Smooth muscle cell (in vitro differentiated cells): ENCODE results near the gene PSRC1. TPM values are rescaled to one million over a fixed set of nuclear protein-coding genes. Genes with fewer than 3 reads are reported as not detected.

Experiments
- DNase-seq: peaks from one replicate; lab custom pipeline; 2025; ENCODE audit not compliant: unreplicated experiment; lab: John Stamatoyannopoulos, UW
- H2AFZ ChIP-seq: fragments of 200-600 bp; sonication (generic); 2 replicates; pipeline ENCODE4 v1.6.0; 2016; ENCODE audit warnings: antibody characterized with exemption, low read depth, mild to moderate bottlenecking
- H3F3A ChIP-seq: fragments of 200-600 bp; sonication (generic); 2 replicates; pipeline ENCODE4 v1.6.0; 2017; ENCODE audit warnings: antibody characterized with exemption, low read depth
- H3K27ac ChIP-seq: fragments of 200-600 bp; sonication (generic); 2 replicates; pipeline ENCODE4 v1.5.1; 2016; ENCODE audit warnings: low read depth, mild to moderate bottlenecking
- H3K27me3 ChIP-seq: fragments of 200-600 bp; sonication (generic); 2 replicates; pipeline ENCODE4 v1.6.1; 2016; ENCODE audit warnings: low read depth, mild to moderate bottlenecking
- H3K36me3 ChIP-seq: fragments of 200-600 bp; sonication (generic); 2 replicates; pipeline ENCODE4 v1.5.1; 2016; ENCODE audit warnings: low read depth
- H3K4me1 ChIP-seq: fragments of 200-600 bp; sonication (generic); 2 replicates; pipeline ENCODE4 v1.5.1; 2016; ENCODE audit warnings: low read depth
- H3K4me2 ChIP-seq: fragments of 200-600 bp; sonication (generic); 2 replicates; pipeline ENCODE4 v1.6.0; 2016; ENCODE audit warnings: mild to moderate bottlenecking
- H3K4me3 ChIP-seq: fragments of 200-600 bp; sonication (generic); 2 replicates; pipeline ENCODE4 v1.5.1; 2016; ENCODE audit warnings: mild to moderate bottlenecking
- H3K79me2 ChIP-seq: fragments of 200-600 bp; sonication (generic); 2 replicates; pipeline ENCODE4 v1.6.0; 2016; ENCODE audit warnings: low read depth, mild to moderate bottlenecking
- H3K9ac ChIP-seq: fragments of 200-600 bp; sonication (generic); 2 replicates; pipeline ENCODE4 v1.6.0; 2016; ENCODE audit warnings: low read depth
- H3K9me3 ChIP-seq: fragments of 200-600 bp; sonication (generic); replicated peaks from 2 replicates; pipeline ENCODE4 v1.5.1; 2016; ENCODE audit warnings: low read depth
- H4K20me1 ChIP-seq: fragments of 200-600 bp; sonication (generic); 2 replicates; pipeline ENCODE4 v1.6.0; 2016; ENCODE audit warnings: low read depth
- CTCF ChIP-seq: fragments of 200-600 bp; sonication (generic); IDR thresholded peaks from 2 replicates; pipeline ENCODE4 v1.5.1; 2017; ENCODE audit warnings: borderline replicate concordance, mild to moderate bottlenecking, antibody characterized with exemption; ENCODE audit not compliant: insufficient read depth, poor library complexity, severe bottlenecking
- WGBS: methylation state at CpG from one replicate; pipeline ENCODE4 v1.1.7; 2016; ENCODE audit warnings: low lambda C conversion rate; 5-methylcytosine and 5-hydroxymethylcytosine counted together
- polyA plus RNA-seq: library from polyadenylated mRNA; unstranded; fragments of >200 nt; fragmentation: Nextera tagmentation; extraction: Ambion mirVana; gene quantifications from 2 replicates; pipeline ENCODE4 v1.2.1, GENCODE V29; 2016
- total RNA-seq: library from RNA; depleted of rRNA; stranded (reverse); fragments of >200 nt; gene quantifications from 2 replicates; pipeline ENCODE4 v1.2.3, GENCODE V29; 2014

PSRC1 gene
- total and polyA plus RNA-seq, 2 experiments from 2014 or later = 5.5 to 10.8 TPM

- Histone ChIP-seq H3F3A (no peaks in the 10 kb centered on the region), H3K27me3 (peaks cover 5% of the 10 kb centered on the region), H4K20me1 (no peaks in the 10 kb centered on the region), H3K9me3 (no peaks in the 10 kb centered on the region), H3K4me1 (peaks cover 9% of the 10 kb centered on the region), H3K36me3 (no peaks in the 10 kb centered on the region), H3K4me2 (no peak overlapping the region), H3K27ac (no peak overlapping the region), H2AFZ (no peak overlapping the region), H3K9ac (no peak overlapping the region), H3K79me2 (no peaks in the 10 kb centered on the region), H3K4me3 (no peak overlapping the region)
- TF ChIP-seq CTCF = no peak
- no peak for DNase-seq
- whole genome bisulfite sequencing = 90% methylated on average over 7 of the region's 7 CpGs
These were observed 36.8 kb downstream of the PSRC1 start for GRCh38 chr1:109246141-109246551.

GRCh38 chr1:109243860-109244552, 38.9 kb downstream of the PSRC1 start:
- H3K4me3 ChIP-seq = no peak overlapping the region
- H3K27me3 ChIP-seq = no peaks in the 10 kb centered on the region
- no peak overlapping the region for H2AFZ ChIP-seq
- H3K9ac ChIP-seq = no peak overlapping the region
- DNase-seq = no peak
- 88% methylated on average over 8 of the region's 8 CpGs for WGBS
- H4K20me1 ChIP-seq = no peaks in the 10 kb centered on the region
- H3K9me3 ChIP-seq = no peaks in the 10 kb centered on the region
- TF ChIP-seq CTCF = no peak
- H3K36me3 ChIP-seq = no peaks in the 10 kb centered on the region
- no peaks in the 10 kb centered on the region for H3K79me2 ChIP-seq
- H3F3A ChIP-seq = no peaks in the 10 kb centered on the region
- no peak overlapping the region for H3K4me2 ChIP-seq
- no peak overlapping the region for H3K27ac ChIP-seq
- H3K4me1 ChIP-seq = peaks cover 15% of the 10 kb centered on the region

DNA sequence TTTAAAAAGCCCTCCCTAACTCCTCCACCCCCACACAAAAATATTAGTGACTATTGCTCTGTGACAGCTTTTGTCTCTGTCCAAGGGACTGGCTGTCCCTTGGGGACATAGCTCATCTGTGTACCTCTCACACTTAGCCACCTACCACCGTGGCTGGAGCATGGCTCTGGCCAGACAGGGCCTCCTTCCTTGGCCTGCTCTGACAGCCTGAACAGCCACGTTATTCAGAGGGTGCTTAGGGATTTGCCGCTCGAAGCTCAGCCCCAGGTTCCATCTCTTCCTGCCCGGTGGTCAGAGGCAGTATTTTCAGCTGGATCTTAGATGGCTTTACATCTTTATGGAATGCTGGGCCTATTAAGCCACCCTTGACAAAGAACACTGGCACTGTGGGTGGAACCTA, 39.7 kb downstream of the PSRC1 start:
- no peaks in the 10 kb centered on the region for H3K27me3 ChIP-seq
- 76% methylated on average over 5 of the region's 5 CpGs for WGBS

More for the DNA sequence above, 39.7 kb downstream of the PSRC1 start:
- Histone ChIP-seq H2AFZ (no peak overlapping the region), H3K79me2 (no peaks in the 10 kb centered on the region), H3K27ac (no peak overlapping the region), H3K9me3 (no peaks in the 10 kb centered on the region), H3K36me3 (no peaks in the 10 kb centered on the region), H4K20me1 (no peaks in the 10 kb centered on the region), H3F3A (peaks cover 2% of the 10 kb centered on the region), H3K4me2 (no peak overlapping the region), H3K4me1 (peaks cover 15% of the 10 kb centered on the region), H3K9ac (no peak overlapping the region), H3K4me3 (no peak overlapping the region)
- no peak for TF ChIP-seq CTCF
- no peak for DNase-seq
